Mammary epithelial cell (primary cell): Measurements from ENCODE around the gene LRP5.

ENCODE experiments used
- CTCF ChIP-seq, 2 donors: IDR thresholded peaks in 1 of 2; conservative IDR thresholded peaks in 1 of 2; 2 replicates each; pipeline ENCODE4 v1.5.1; 2011 to 2012; ENCODE audit warnings: inconsistent platforms in 2 of 2, low read length in 2 of 2, mild to moderate bottlenecking in 2 of 2, control low read depth in 1 of 2, low read depth in 1 of 2; ENCODE audit not compliant: insufficient read depth in 1 of 2; ENCODE audit errors: extremely low read depth in 1 of 2
- EZH2 ChIP-seq: IDR thresholded peaks from 2 replicates; pipeline ENCODE4 v1.6.1; 2012; ENCODE audit warnings: low read length, inconsistent platforms, borderline replicate concordance

DNA sequence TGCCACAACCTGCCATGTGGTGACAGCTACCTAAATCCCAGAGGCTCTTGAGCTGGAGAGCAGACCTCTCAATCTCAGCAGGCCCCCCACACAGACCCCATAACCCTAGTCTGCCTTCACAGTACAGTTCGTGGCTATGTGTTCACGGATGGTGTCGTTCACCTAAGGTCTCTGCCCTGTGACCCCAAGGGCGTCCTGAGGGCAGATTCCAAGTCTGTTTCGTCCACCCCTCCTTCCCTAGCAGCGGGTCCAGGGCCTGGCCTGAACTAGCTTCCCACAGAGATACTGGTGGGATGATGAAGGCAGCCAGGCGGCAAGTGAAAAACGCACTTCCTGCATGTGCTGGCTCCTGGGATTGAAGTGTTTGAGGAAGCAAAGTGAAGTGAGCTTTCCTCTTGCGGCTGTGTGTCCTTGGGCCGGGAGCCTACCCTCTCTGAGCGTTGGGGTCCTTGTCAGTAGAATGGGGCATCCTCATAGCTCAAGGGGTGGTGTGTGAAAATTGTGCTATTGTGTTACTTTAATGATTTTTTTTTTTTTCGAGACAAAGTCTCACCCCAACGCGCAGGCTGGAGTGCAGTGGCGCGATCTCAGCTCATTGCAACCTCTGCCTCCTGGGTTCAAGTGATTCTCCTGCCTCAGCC is 70.1 kb downstream of the LRP5 start:
- no peak for TF ChIP-seq CTCF (conservative IDR thresholded peaks at IDR 0.05 in 1 of 2, IDR thresholded peaks at IDR 0.05 in 1 of 2; ENCODE audit: extremely low read depth in 1 of 2, insufficient read depth in 1 of 2, low read depth in 1 of 2, low read length in 2 of 2)
- TF ChIP-seq EZH2: no peak
